HFFc6 (cell line): ENCODE data around the gene ZNF652. TPM values are rescaled to one million over a fixed set of nuclear protein-coding genes. Genes with fewer than 3 reads are reported as not detected.
"Not testable (repeated sequence)": the region's sequence is repeated elsewhere in the genome, so short reads cannot be mapped to it uniquely, and the experiment has no call there.

Experiments used
- DNase-seq: peaks from one replicate; pipeline ENCODE4 v3.0.0-alpha.2; 2018
- H3K27ac Mint-ChIP-seq: 2 replicates; pipeline ENCODE4 v1.8.0; 2020; ENCODE audit warnings: mild to moderate bottlenecking, mixed read lengths
- H3K27me3 Mint-ChIP-seq: 2 replicates; pipeline ENCODE4 v1.8.0; 2021; ENCODE audit warnings: mild to moderate bottlenecking, moderate library complexity, mixed read lengths; ENCODE audit not compliant: insufficient read depth
- H3K36me3 Mint-ChIP-seq: 2 replicates; pipeline ENCODE4 v1.8.0; 2021; ENCODE audit warnings: low read depth, mixed read lengths
- H3K4me1 Mint-ChIP-seq: 2 replicates; pipeline ENCODE4 v1.8.0; 2020; ENCODE audit warnings: low read depth, mixed read lengths
- H3K4me3 Mint-ChIP-seq: 2 replicates; pipeline ENCODE4 v1.8.0; 2020; ENCODE audit warnings: mild to moderate bottlenecking, moderate library complexity, mixed read lengths
- H3K9me3 Mint-ChIP-seq: 2 replicates; pipeline ENCODE4 v1.8.0; 2020; ENCODE audit warnings: mild to moderate bottlenecking, mixed read lengths
- CTCF ChIP-seq: fragments of 200-600 bp; sonication (generic); IDR thresholded peaks from 2 replicates; pipeline ENCODE4 v1.5.0; 2021; ENCODE audit warnings: antibody characterized with exemption, mild to moderate bottlenecking
- total RNA-seq, 6 experiments: library from RNA; stranded (reverse); fragmentation: NEBNext Ultra II Directional; extraction: Animal tissue kit (Norgen Biotek cat#: 25700); gene quantifications; 2 replicates in 1 of 6; 3 replicates in 5 of 6; pipeline ENCODE4 v1.2.3, GENCODE V29; 2021

The ZNF652 gene
- total RNA-seq, 6 experiments from 2014 or later = 12.0 to 15.5 (median 12.7) TPM

DNA sequence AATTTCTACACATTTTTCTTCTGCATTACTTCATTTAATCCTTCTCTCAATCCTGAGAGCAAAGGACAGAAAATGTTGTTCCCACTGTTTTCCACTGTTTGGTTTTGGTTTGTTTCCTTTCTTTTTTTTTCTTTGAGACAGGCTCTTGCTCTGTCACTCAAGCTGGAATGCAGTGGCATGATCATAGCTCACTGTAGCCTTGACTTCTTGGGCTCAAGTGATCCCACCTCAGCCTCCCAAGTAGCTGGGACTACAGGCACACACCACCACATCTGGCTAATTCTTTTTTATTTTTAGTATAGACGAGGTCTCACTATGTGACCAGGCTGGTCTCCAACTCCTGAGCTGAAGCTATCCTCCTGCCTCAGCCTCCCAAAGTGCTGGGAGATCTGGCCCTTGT lies 7.0 kb upstream of the ZNF652 start:
- H3K27me3 Mint-ChIP-seq = peaks cover 2% of the 10 kb centered on the region; the same call in 1 of the 2 replicates
- H3K4me3 Mint-ChIP-seq = no peak overlapping the region
- TF ChIP-seq CTCF = no peak
- no peak overlapping the region for H3K27ac Mint-ChIP-seq
- no peak for DNase-seq
- no peaks in the 10 kb centered on the region for H3K36me3 Mint-ChIP-seq
- H3K4me1 Mint-ChIP-seq = no peaks in the 10 kb centered on the region
- H3K9me3 Mint-ChIP-seq = no peaks in the 10 kb centered on the region

DNA sequence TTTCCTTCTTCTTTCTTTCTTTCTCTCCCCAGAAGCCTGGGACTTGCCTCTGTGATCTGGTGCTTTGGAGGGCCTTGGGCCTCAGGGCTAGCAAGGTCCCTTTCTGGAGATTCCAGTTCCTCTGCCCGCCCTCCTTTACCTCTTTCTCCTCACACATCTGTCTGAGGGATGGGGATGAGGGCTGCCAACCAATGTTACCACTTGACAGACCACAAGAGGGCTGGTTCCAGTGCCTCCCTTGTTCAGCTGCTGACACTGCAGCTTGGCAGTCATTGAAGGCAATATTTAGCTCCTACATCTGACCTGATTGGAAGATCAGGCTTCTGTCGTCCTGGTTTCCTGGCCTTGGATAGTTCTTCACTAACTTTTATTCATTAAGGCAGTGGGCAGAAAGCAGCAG lies 3.6 kb upstream of the ZNF652 start:
- Mint-ChIP-seq H3K36me3 (peaks cover 4% of the 10 kb centered on the region; the same call in 1 of the 2 replicates), H3K4me3 (no peak overlapping the region), H3K4me1 (peaks cover 10% of the 10 kb centered on the region), H3K27me3 (peaks cover 3% of the 10 kb centered on the region; the same call in 1 of the 2 replicates), H3K9me3 (no peaks in the 10 kb centered on the region), H3K27ac (no peak overlapping the region)
- DNase-seq = peak; percentile 30
- TF ChIP-seq CTCF = peak; percentile 36; the same call in 1 of the 2 replicates

- not testable (repeated sequence) for H3K4me3 Mint-ChIP-seq, H3K9me3 Mint-ChIP-seq, H3K27ac Mint-ChIP-seq, H3K36me3 Mint-ChIP-seq, H3K27me3 Mint-ChIP-seq, DNase-seq
- H3K4me1 Mint-ChIP-seq = peaks cover 16% of the 10 kb centered on the region
Observed at GRCh38 chr17:49365126-49365525, 3.1 kb upstream of the ZNF652 start.

- no peaks in the 10 kb centered on the region for H3K9me3 Mint-ChIP-seq
- no peak overlapping the region for H3K4me3 Mint-ChIP-seq
- peaks cover 4% of the 10 kb centered on the region; the same call in 1 of the 2 replicates for H3K36me3 Mint-ChIP-seq
- H3K27ac Mint-ChIP-seq = no peak overlapping the region
- H3K4me1 Mint-ChIP-seq = peaks cover 26% of the 10 kb centered on the region
- no peak for TF ChIP-seq CTCF
- peaks cover 3% of the 10 kb centered on the region; the same call in 1 of the 2 replicates for H3K27me3 Mint-ChIP-seq
- no peak for DNase-seq
Observed at GRCh38 chr17:49364119-49364518, 2.1 kb upstream of the ZNF652 start.

DNA sequence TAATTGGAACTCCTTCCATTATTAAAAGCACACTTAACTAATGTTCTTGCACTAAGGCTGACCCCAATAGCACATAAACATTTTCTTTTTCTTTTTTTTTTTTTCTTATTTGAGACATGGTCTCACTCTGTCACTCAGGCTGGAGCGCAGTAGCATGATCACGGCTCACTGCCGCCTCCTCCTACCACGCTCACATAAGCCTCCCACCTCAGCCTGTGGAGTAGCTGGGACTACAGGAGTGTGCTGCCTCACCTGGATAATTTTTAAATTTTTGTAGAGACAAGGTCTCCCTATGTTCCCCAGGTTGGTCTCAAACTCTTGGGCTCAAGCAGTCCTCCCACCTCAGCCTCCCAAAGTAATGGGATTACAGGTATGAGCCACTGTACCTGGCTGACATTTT lies 1.2 kb upstream of the ZNF652 start:
- no peak overlapping the region for H3K27ac Mint-ChIP-seq
- DNase-seq = no peak
- H3K9me3 Mint-ChIP-seq = no peaks in the 10 kb centered on the region
- peaks cover 3% of the 10 kb centered on the region; the same call in 1 of the 2 replicates for H3K27me3 Mint-ChIP-seq
- peaks cover 35% of the 10 kb centered on the region for H3K4me1 Mint-ChIP-seq
- peaks cover 4% of the 10 kb centered on the region; the same call in 1 of the 2 replicates for H3K36me3 Mint-ChIP-seq
- no peak for TF ChIP-seq CTCF
- H3K4me3 Mint-ChIP-seq = no peak overlapping the region

DNA sequence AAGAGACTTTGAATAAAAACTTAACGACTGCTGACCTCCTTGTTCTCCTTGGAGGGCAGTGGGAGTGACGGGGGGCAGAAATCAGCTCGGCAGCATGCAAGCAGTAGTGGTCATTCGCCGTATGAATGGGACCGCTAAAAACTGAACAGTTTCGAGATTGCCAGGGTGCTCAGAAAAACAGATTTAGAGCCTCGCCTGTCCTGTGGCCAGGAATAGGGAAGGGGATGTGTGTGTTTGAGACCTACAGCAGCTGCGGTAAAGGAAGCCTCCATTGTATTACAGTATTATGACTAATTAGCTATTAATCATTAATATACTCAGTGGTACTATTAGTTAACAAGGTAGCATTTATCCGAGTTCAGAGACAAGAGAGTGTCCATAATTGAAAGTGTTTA lies 670 bp upstream of the ZNF652 start:
- no peak for DNase-seq
- Mint-ChIP-seq H3K4me1 (peaks cover 39% of the 10 kb centered on the region), H3K9me3 (no peaks in the 10 kb centered on the region), H3K4me3 (peak overlapping the region; percentile 86), H3K27ac (peak overlapping the region; percentile 62), H3K27me3 (peaks cover 3% of the 10 kb centered on the region; the same call in 1 of the 2 replicates), H3K36me3 (peaks cover 4% of the 10 kb centered on the region; the same call in 1 of the 2 replicates)
- TF ChIP-seq CTCF = no peak
